ENCODE data around the gene TRIM9. TPM values are rescaled to one million over a fixed set of nuclear protein-coding genes. Genes with fewer than 3 reads are reported as not detected.

TRIM9 gene
- total and polyA plus RNA-seq, 2 of the 4 experiments (the other 2 are of a cell fraction) = under 0.01 to 0.09 TPM

DNA sequence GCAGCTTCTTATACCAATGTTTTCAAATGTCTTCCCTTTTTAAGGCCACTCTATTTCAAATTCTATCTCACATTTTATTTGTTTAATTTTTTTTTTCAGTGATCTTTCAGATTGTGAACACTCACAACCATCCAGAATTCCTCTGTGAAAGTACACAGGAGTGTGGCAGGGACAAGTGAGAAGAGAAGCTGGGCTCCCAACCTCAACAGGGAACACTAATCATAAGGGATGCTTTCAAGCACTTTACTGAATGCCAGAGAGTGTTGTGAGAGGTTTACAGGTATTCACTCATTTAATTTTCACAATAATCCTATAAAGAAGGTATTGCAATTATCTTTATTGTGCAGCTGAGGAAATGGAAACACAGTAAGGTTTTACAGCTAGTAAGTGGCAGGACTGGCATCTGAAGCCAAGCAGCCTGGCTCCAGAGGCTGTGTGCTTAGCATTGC lies 90.5 kb downstream of the TRIM9 start:
- no peak overlapping the region for H2AFZ ChIP-seq (replicated peaks; ENCODE audit: low read length, poor library complexity)

More for the DNA sequence above, 90.5 kb downstream of the TRIM9 start:
- TF ChIP-seq CHD1 (IDR thresholded peaks at IDR 0.05; ENCODE audit: low read depth, low read length) (no peak), SMC3 (IDR thresholded peaks at IDR 0.05; ENCODE audit: low read depth, low read length) (no peak), RFX5 (IDR thresholded peaks at IDR 0.05; ENCODE audit: low read depth, low read length) (no peak), MAZ (IDR thresholded peaks at IDR 0.05; ENCODE audit: borderline replicate concordance, low read depth, low read length) (no peak), BHLHE40 (IDR thresholded peaks at IDR 0.05; ENCODE audit: low read depth, low read length) (no peak), MXI1 (IDR thresholded peaks at IDR 0.05; ENCODE audit: borderline replicate concordance, low read depth, low read length) (no peak), RCOR1 (IDR thresholded peaks at IDR 0.05; ENCODE audit: insufficient replicate concordance, low read length) (no peak)
- TF ChIP-seq, protein P1, sequence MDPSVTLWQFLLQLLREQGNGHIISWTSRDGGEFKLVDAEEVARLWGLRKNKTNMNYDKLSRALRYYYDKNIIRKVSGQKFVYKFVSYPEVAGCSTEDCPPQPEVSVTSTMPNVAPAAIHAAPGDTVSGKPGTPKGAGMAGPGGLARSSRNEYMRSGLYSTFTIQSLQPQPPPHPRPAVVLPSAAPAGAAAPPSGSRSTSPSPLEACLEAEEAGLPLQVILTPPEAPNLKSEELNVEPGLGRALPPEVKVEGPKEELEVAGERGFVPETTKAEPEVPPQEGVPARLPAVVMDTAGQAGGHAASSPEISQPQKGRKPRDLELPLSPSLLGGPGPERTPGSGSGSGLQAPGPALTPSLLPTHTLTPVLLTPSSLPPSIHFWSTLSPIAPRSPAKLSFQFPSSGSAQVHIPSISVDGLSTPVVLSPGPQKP (IDR thresholded peaks at IDR 0.05; ENCODE audit: borderline replicate concordance, low read depth, low read length) = no peak
- TF ChIP-seq, protein P2, sequence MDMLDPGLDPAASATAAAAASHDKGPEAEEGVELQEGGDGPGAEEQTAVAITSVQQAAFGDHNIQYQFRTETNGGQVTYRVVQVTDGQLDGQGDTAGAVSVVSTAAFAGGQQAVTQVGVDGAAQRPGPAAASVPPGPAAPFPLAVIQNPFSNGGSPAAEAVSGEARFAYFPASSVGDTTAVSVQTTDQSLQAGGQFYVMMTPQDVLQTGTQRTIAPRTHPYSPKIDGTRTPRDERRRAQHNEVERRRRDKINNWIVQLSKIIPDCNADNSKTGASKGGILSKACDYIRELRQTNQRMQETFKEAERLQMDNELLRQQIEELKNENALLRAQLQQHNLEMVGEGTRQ (IDR thresholded peaks at IDR 0.05; ENCODE audit: low read depth, low read length) = no peak
- Histone ChIP-seq H4K91ac (ENCODE audit: insufficient read depth, low read depth, low read length) (no peak overlapping the region), H2AK5ac (ENCODE audit: low read depth, low read length) (no peak overlapping the region), H3K23ac (ENCODE audit: low read depth, low read length) (no peak overlapping the region), H3K4me3 (ENCODE audit: insufficient read depth, low read depth, low read length) (no peak overlapping the region), H2BK15ac (ENCODE audit: low read depth, low read length) (no peak overlapping the region), H3K14ac (replicated peaks; ENCODE audit: low read depth, low read length) (no peak overlapping the region), H4K20me1 (ENCODE audit: insufficient read depth, low read length) (no peaks in the 10 kb centered on the region), H2BK20ac (ENCODE audit: low read depth, low read length) (no peak overlapping the region), H3K4me1 (ENCODE audit: control insufficient read depth, insufficient read depth, low read length) (peaks cover 7% of the 10 kb centered on the region), H3K27ac (ENCODE audit: insufficient read depth, low read length) (no peak overlapping the region), H3K4me2 (ENCODE audit: low read depth, low read length) (no peak overlapping the region; the same call in 1 of the 2 replicates), H2BK5ac (ENCODE audit: low read depth, low read length, poor library complexity, severe bottlenecking) (no peak overlapping the region), H2BK120ac (ENCODE audit: low read depth, low read length) (no peak overlapping the region), H4K5ac (ENCODE audit: low read depth, low read length) (no peak overlapping the region), H3K4ac (ENCODE audit: low read depth, low read length) (no peak overlapping the region), H3K9ac (ENCODE audit: low read depth, low read length) (no peak overlapping the region), H3K79me1 (ENCODE audit: low read depth in 1 of 2, low read length in 2 of 2) (no peaks in the 10 kb centered on the region), H3K18ac (ENCODE audit: low read depth, low read length) (no peak overlapping the region), H3K27me3 (ENCODE audit: control insufficient read depth, insufficient read depth, low read length) (peaks cover 10% of the 10 kb centered on the region), H3K56ac (ENCODE audit: extremely low read depth, insufficient read depth, low read length) (no peak overlapping the region), H2AK9ac (replicated peaks; ENCODE audit: low read depth, low read length, poor library complexity) (no peak overlapping the region), H4K8ac (ENCODE audit: low read depth in 2 of 2, low read length in 2 of 2) (no peak overlapping the region), H3K9me1 (ENCODE audit: insufficient read depth, low read length) (no peaks in the 10 kb centered on the region), H3K9me3 (ENCODE audit: control insufficient read depth, insufficient read depth, low read length) (no peaks in the 10 kb centered on the region), H3K36me3 (ENCODE audit: control insufficient read depth, insufficient read depth, low read length) (no peaks in the 10 kb centered on the region)
- ChIA-PET CTCF (interaction anchor here (1.2 kb wide), 1 partner anchor 9 kb away, joined by 3 read pairs; no protein-coding TSS in a partner anchor), POLR2A (ENCODE audit: unreplicated experiment) (no interaction called here)
- in situ Hi-C loops (cut with MboI; ENCODE audit: low sequenced_read_pairs) (no loop called here), dilution Hi-C loops (cut with HindIII; ENCODE audit: low sequenced_read_pairs, unreplicated experiment) (no loop called here), intact Hi-C loops (cut with micrococcal nuclease) (no loop called here)
- no peak for DNase-seq
- no TSS peak for BruUV-seq (replicated peaks)
- no peak for ATAC-seq (ENCODE audit: low read depth)

Measured in IMR-90 (cell line).